PC-3 (cell line): Measurements from ENCODE around the gene KRTAP3-3.

Experiments
- CTCF ChIP-seq: fragments of 300-600 bp; sonication (generic); conservative IDR thresholded peaks from 2 replicates; pipeline ENCODE4 v1.5.1; 2017; ENCODE audit warnings: antibody characterized with exemption, low read depth, mild to moderate bottlenecking, low read length
- EZH2 ChIP-seq: fragments of 300-600 bp; sonication (generic); IDR thresholded peaks from one replicate; pipeline ENCODE4 v1.6.1; 2017; ENCODE audit warnings: antibody characterized with exemption, mild to moderate bottlenecking, low read length; ENCODE audit not compliant: unreplicated experiment

- TF ChIP-seq CTCF, result no peak
- no peak for TF ChIP-seq EZH2
Measured at GRCh38 chr17:40997361-40997760, 3.4 kb upstream of the KRTAP3-3 start.
